Measurements from ENCODE around the gene CRISPLD2.

- no peak for TF ChIP-seq CTCF (IDR thresholded peaks at IDR 0.05; ENCODE audit: low read depth, low read length)
- TF ChIP-seq EZH2phosphoT487 (IDR thresholded peaks at IDR 0.05; ENCODE audit: low read depth), result no peak
Observed at GRCh38 chr16:84885342-84885910, 65.6 kb downstream of the CRISPLD2 start.

Data from OCI-LY3 (cell line).